HCT116 (cell line): ENCODE data around the gene TPO. TPM values are rescaled to one million over a fixed set of nuclear protein-coding genes. Genes with fewer than 3 reads are reported as not detected.

ENCODE experiments used
- ATAC-seq: fragments of 200-7000 bp; cut with Tn5 transposase; 2 replicates; pipeline ENCODE4 v1.9.1; 2020; ENCODE audit warnings: mild to moderate bottlenecking, moderate library complexity
- BruUV-seq: library from RNA; stranded (reverse); fragments of 400-500 nt; replicated peaks from 2 replicates; lab custom pipeline; 2021; lab: Mats Ljungman, UMichigan
- CTCF ChIA-PET: fragments of 300-600 bp; sonication (Branson Sonifier 250); formaldehyde crosslinking; loops from one replicate; lab custom pipeline; 2021; ENCODE audit warnings: antibody characterized with exemption; lab: Charles Lee
- POLR2A ChIA-PET: fragments of 300-600, 350-600 bp; sonication (Branson Sonifier 250); formaldehyde crosslinking; loops from one replicate; lab custom pipeline; 2021; ENCODE audit warnings: antibody characterized with exemption; lab: Charles Lee
- RAD21 ChIA-PET, 2 experiments: fragments of 300-600 bp; sonication (Branson Sonifier 250); formaldehyde crosslinking; loops; one replicate each; lab custom pipeline; 2023; ENCODE audit warnings: low total read pairs in 2 of 2; ENCODE audit not compliant: uncharacterized antibody in 2 of 2, unreplicated experiment in 2 of 2, low non-redundant PET in 1 of 2; lab: Charles Lee
- DNase-seq: peaks from one replicate; pipeline ENCODE4 v3.0.0-alpha.2; 2010; ENCODE audit warnings: low read depth, low spot score
- H2AFZ ChIP-seq: fragments of 200-600 bp; shearing (Covaris generic), sonication (generic); 2 replicates; pipeline ENCODE4 v1.6.1; 2017; ENCODE audit warnings: low read depth, mixed run types, mixed read lengths, antibody characterized with exemption, low read length; ENCODE audit not compliant: poor library complexity, severe bottlenecking
- H3K27ac ChIP-seq: 2 replicates; pipeline ENCODE4 v1.5.1; 2012; ENCODE audit warnings: low read depth, low read length
- H3K27me3 ChIP-seq: fragments of 200-600 bp; sonication (generic); 2 replicates; pipeline ENCODE4 v1.6.1; 2016; ENCODE audit warnings: mixed run types, low read length, mixed read lengths; ENCODE audit not compliant: insufficient read depth
- H3K36me3 ChIP-seq, 2 experiments: fragments of 200-500 bp in 1 of 2; fragments of 200-600 bp in 1 of 2; sonication (Bioruptor generic) in 1 of 2; sonication (generic) in 1 of 2; 2 replicates each; pipeline versions ENCODE4 v1.5.1 to v1.6.1; 2014 to 2016; ENCODE audit warnings: low read length in 2 of 2, inconsistent platforms in 1 of 2, mixed read lengths in 1 of 2, mixed run types in 1 of 2; ENCODE audit not compliant: insufficient read depth in 2 of 2, control insufficient read depth in 1 of 2
- H3K4me1 ChIP-seq, 2 experiments: fragments of 200-600 bp in 1 of 2; sonication (generic) in 1 of 2; 2 replicates each; pipeline versions ENCODE4 v1.5.1 to v1.6.1; 2012 to 2017; ENCODE audit warnings: low read length in 2 of 2, inconsistent platforms in 1 of 2, mild to moderate bottlenecking in 1 of 2, mixed read lengths in 1 of 2, mixed run types in 1 of 2, moderate library complexity in 1 of 2; ENCODE audit not compliant: insufficient read depth in 2 of 2, control insufficient read depth in 1 of 2
- H3K4me2 ChIP-seq: fragments of 200-600 bp; sonication (generic); 2 replicates; pipeline ENCODE4 v1.6.1; 2017; ENCODE audit warnings: mixed run types, low read length, mixed read lengths
- H3K4me3 ChIP-seq, 2 experiments: fragments of 200-600 bp in 1 of 2; sonication (generic) in 1 of 2; replicated peaks in 1 of 2; 2 replicates each; pipeline ENCODE4 v1.5.1; 2011 to 2016; ENCODE audit warnings: low read length in 2 of 2, control low read depth in 1 of 2, low read depth in 1 of 2, mild to moderate bottlenecking in 1 of 2, mixed read lengths in 1 of 2, mixed run types in 1 of 2
- H3K79me2 ChIP-seq: fragments of 200-600 bp; sonication (generic); 2 replicates; pipeline ENCODE4 v1.6.1; 2017; ENCODE audit warnings: mild to moderate bottlenecking, mixed run types, low read length, moderate library complexity, mixed read lengths; ENCODE audit not compliant: insufficient read depth
- H3K9ac ChIP-seq: fragments of 200-600 bp; sonication (generic); 2 replicates; pipeline ENCODE4 v1.6.1; 2016; ENCODE audit warnings: low read length, mixed read lengths
- H3K9me2 ChIP-seq: fragments of 200-600 bp; sonication (generic), shearing (Covaris generic); 2 replicates; pipeline ENCODE4 v1.6.1; 2017; ENCODE audit warnings: mixed run types, mild to moderate bottlenecking, moderate library complexity; ENCODE audit not compliant: insufficient read depth
- H3K9me3 ChIP-seq, 2 experiments: fragments of 200-500 bp in 1 of 2; fragments of 200-600 bp in 1 of 2; sonication (Bioruptor generic) in 1 of 2; sonication (generic) in 1 of 2; 2 replicates each; pipeline ENCODE4 v1.6.1; 2014 to 2017; ENCODE audit warnings: low read length in 2 of 2, mixed read lengths in 2 of 2, inconsistent platforms in 1 of 2, low read depth in 1 of 2, mild to moderate bottlenecking in 1 of 2, mixed run types in 1 of 2, moderate library complexity in 1 of 2; ENCODE audit not compliant: control insufficient read depth in 1 of 2, insufficient read depth in 1 of 2
- H4K20me1 ChIP-seq: fragments of 200-600 bp; sonication (generic), shearing (Covaris generic); 2 replicates; pipeline ENCODE4 v1.6.1; 2017; ENCODE audit warnings: mixed run types, mild to moderate bottlenecking, moderate library complexity; ENCODE audit not compliant: insufficient read depth
- ATF3 ChIP-seq: IDR thresholded peaks from 2 replicates; pipeline ENCODE4 v1.6.1; 2012
- CBX3 ChIP-seq: IDR thresholded peaks from 2 replicates; pipeline ENCODE4 v1.6.1; 2012; ENCODE audit warnings: low read depth
- CTCF ChIP-seq, 3 experiments: fragments of 200-600 bp in 1 of 3; sonication (generic) in 1 of 3; IDR thresholded peaks in 2 of 3; conservative IDR thresholded peaks in 1 of 3; 2 replicates each; pipeline ENCODE4 v1.5.1; 2012 to 2017; ENCODE audit warnings: low read depth in 2 of 3, low read length in 2 of 3, antibody characterized with exemption in 1 of 3, borderline replicate concordance in 1 of 3, control low read depth in 1 of 3, mild to moderate bottlenecking in 1 of 3, mixed read lengths in 1 of 3, mixed run types in 1 of 3, moderate library complexity in 1 of 3; ENCODE audit not compliant: insufficient read depth in 1 of 3
- EGR1 ChIP-seq: IDR thresholded peaks from 2 replicates; pipeline ENCODE4 v1.6.1; 2012; ENCODE audit warnings: low read depth
- ELF1 ChIP-seq: IDR thresholded peaks from 2 replicates; pipeline ENCODE4 v1.6.1; 2012; ENCODE audit warnings: low read depth, borderline replicate concordance
- EZH2 ChIP-seq: fragments of 200-600 bp; sonication (generic); IDR thresholded peaks from 2 replicates; pipeline ENCODE4 v1.6.1; 2017; ENCODE audit warnings: antibody characterized with exemption, mixed run types
- EZH2phosphoT487 ChIP-seq: fragments of 200-600 bp; IDR thresholded peaks from 2 replicates; pipeline ENCODE4 v1.6.1; 2018; ENCODE audit warnings: antibody characterized with exemption, borderline replicate concordance
- MAX ChIP-seq: IDR thresholded peaks from 2 replicates; pipeline ENCODE4 v1.6.1; 2012
- POLR2AphosphoS5 ChIP-seq: IDR thresholded peaks from 2 replicates; pipeline ENCODE4 v1.6.1; 2011; ENCODE audit warnings: mild to moderate bottlenecking, low read depth, low read length, moderate library complexity
- SP1 ChIP-seq: IDR thresholded peaks from 2 replicates; pipeline ENCODE4 v1.6.1; 2012; ENCODE audit warnings: low read depth
- TCF7L2 ChIP-seq: IDR thresholded peaks from 2 replicates; pipeline ENCODE4 v1.7.0; 2011; ENCODE audit warnings: borderline replicate concordance, inconsistent platforms; ENCODE audit not compliant: insufficient read depth, insufficient read length; ENCODE audit errors: extremely low read depth
- YY1 ChIP-seq: IDR thresholded peaks from 2 replicates; pipeline ENCODE4 v1.6.1; 2011; ENCODE audit warnings: low read length, low read depth, moderate library complexity, mild to moderate bottlenecking; ENCODE audit not compliant: insufficient replicate concordance; ENCODE audit errors: extremely low read depth
- ZBTB33 ChIP-seq: IDR thresholded peaks from 2 replicates; pipeline ENCODE4 v1.6.1; 2011; ENCODE audit warnings: mild to moderate bottlenecking, low read length, moderate library complexity; ENCODE audit not compliant: insufficient replicate concordance; ENCODE audit errors: extremely low read depth
- ZFX ChIP-seq: fragments of 450-650 bp; IDR thresholded peaks from 2 replicates; pipeline ENCODE4 v1.6.1; 2017
- ZNF274 ChIP-seq: fragments of 200-500 bp; sonication (Bioruptor generic); IDR thresholded peaks from 2 replicates; pipeline ENCODE4 v1.6.1; 2014; ENCODE audit warnings: mild to moderate bottlenecking, low read depth, low read length, inconsistent platforms
- intact Hi-C: fragments of 100-400 bp; cut with micrococcal nuclease; formaldehyde crosslinking; loops from 2 replicates; pipeline ENCODE4 v1.10.0; 2022
- total RNA-seq: library from RNA; stranded (reverse); gene quantifications from one replicate; pipeline ENCODE4 v1.2.1, GENCODE V29; 2021; ENCODE audit not compliant: unreplicated experiment

Gene TPO
- total RNA-seq, 1 experiment from 2014 or later: not detected

GRCh38 chr2:1460851-1461418 lies 47.7 kb downstream of the TPO start (continued):
- TF ChIP-seq CTCF (IDR thresholded peaks at IDR 0.05 in 2 of 3, conservative IDR thresholded peaks at IDR 0.05 in 1 of 3; ENCODE audit: borderline replicate concordance in 1 of 3, insufficient read depth in 1 of 3, low read depth in 2 of 3, low read length in 2 of 3): no peak
- TF ChIP-seq SP1: no peak

GRCh38 chr2:1461507-1462390 lies 48.5 kb downstream of the TPO start:
- Histone ChIP-seq H3K79me2 (no peaks in the 10 kb centered on the region), H2AFZ (no peak overlapping the region), H3K36me3 (no peaks in the 10 kb centered on the region), H3K9ac (no peak overlapping the region), H3K27ac (no peak overlapping the region), H3K9me3 (no peaks in the 10 kb centered on the region), H3K9me2 (no peaks in the 10 kb centered on the region), H3K27me3 (peaks cover 14% of the 10 kb centered on the region; the same call in 1 of the 2 replicates), H3K4me3 (no peak overlapping the region), H3K4me1 (no peaks in the 10 kb centered on the region), H3K4me2 (no peak overlapping the region), H4K20me1 (no peaks in the 10 kb centered on the region)
- no peak for ATAC-seq
- DNase-seq: no peak
- RAD21 ChIA-PET: no interaction called here
- BruUV-seq: no TSS peak
- CTCF ChIA-PET: no interaction called here
- POLR2A ChIA-PET: no interaction called here
- intact Hi-C loops: no loop called here
- no peak for TF ChIP-seq TCF7L2
- TF ChIP-seq ELF1: no peak
- TF ChIP-seq EGR1: no peak
- no peak for TF ChIP-seq ZFX
- no peak for TF ChIP-seq ZBTB33
- no peak for TF ChIP-seq EZH2
- TF ChIP-seq CTCF (IDR thresholded peaks at IDR 0.05 in 2 of 3, conservative IDR thresholded peaks at IDR 0.05 in 1 of 3; ENCODE audit: borderline replicate concordance in 1 of 3, insufficient read depth in 1 of 3, low read depth in 2 of 3, low read length in 2 of 3): no peak
- no peak for TF ChIP-seq CBX3
- no peak for TF ChIP-seq EZH2phosphoT487
- no peak for TF ChIP-seq POLR2AphosphoS5
- no peak for TF ChIP-seq MAX
- no peak for TF ChIP-seq SP1
- TF ChIP-seq ZNF274: no peak
- no peak for TF ChIP-seq ATF3
- no peak for TF ChIP-seq YY1
